ENCODE results near the gene SCUBE2. TPM values are rescaled to one million over a fixed set of nuclear protein-coding genes. Genes with fewer than 3 reads are reported as not detected.

The SCUBE2 gene
- total and polyA plus RNA-seq, 2 donors (not counting 1 experiment from before 2014, with no cell fraction given): not detected

GRCh38 chr11:9008661-9009060 is 82.7 kb downstream of the SCUBE2 start:
- Histone ChIP-seq H3K27ac (ENCODE audit: low read length in 2 of 2) (no peak overlapping the region), H2AFZ (ENCODE audit: insufficient read depth, low read depth, low read length, poor library complexity, severe bottlenecking) (no peak overlapping the region), H4K20me1 (ENCODE audit: control insufficient read depth, insufficient read depth, low read length, poor library complexity, severe bottlenecking) (no peaks in the 10 kb centered on the region), H3K27me3 (replicated peaks in 1 of 4; ENCODE audit: control extremely low read depth in 1 of 4, control insufficient read depth in 3 of 4, insufficient read depth in 4 of 4, low read length in 3 of 4) (peaks cover 0 to 28% (median 14%) of the 10 kb centered on the region in 4 experiments), H3K36me3 (replicated peaks in 1 of 2; ENCODE audit: control extremely low read depth in 1 of 2, control insufficient read depth in 1 of 2, extremely low read depth in 1 of 2, insufficient read depth in 2 of 2, low read length in 1 of 2) (no peaks in the 10 kb centered on the region), H3K4me2 (replicated peaks; ENCODE audit: low read depth, low read length, poor library complexity, severe bottlenecking) (no peak overlapping the region), H3K4me1 (ENCODE audit: control insufficient read depth in 2 of 2, insufficient read depth in 2 of 2, low read length in 2 of 2) (peaks cover 7 to 9% of the 10 kb centered on the region in 2 donors), H3K79me2 (ENCODE audit: control insufficient read depth, insufficient read depth, low read length) (no peaks in the 10 kb centered on the region), H3K4me3 (ENCODE audit: control extremely low read depth in 1 of 5, extremely low read depth in 1 of 5, insufficient read depth in 1 of 5, low read depth in 2 of 5, low read length in 4 of 5) (no peak overlapping the region), H3K9ac (ENCODE audit: low read length) (no peak overlapping the region), H3K9me3 (ENCODE audit: control extremely low read depth in 1 of 3, control insufficient read depth in 2 of 3, insufficient read depth in 1 of 3, low read length in 2 of 3) (peaks cover 2 to 7% (median 3%) of the 10 kb centered on the region in 3 donors)
- Mint-ChIP-seq H3K9me3 (ENCODE audit: insufficient read depth) (peaks cover 2% of the 10 kb centered on the region), H3K27me3 (peaks cover 31% of the 10 kb centered on the region), H3K27ac (no peak overlapping the region), H3K4me1 (peaks cover 6% of the 10 kb centered on the region), H3K4me3 (no peak overlapping the region)
- DNase-seq (no peak), ATAC-seq (ENCODE audit: low read depth) (no peak)
- TF ChIP-seq, protein P1, sequence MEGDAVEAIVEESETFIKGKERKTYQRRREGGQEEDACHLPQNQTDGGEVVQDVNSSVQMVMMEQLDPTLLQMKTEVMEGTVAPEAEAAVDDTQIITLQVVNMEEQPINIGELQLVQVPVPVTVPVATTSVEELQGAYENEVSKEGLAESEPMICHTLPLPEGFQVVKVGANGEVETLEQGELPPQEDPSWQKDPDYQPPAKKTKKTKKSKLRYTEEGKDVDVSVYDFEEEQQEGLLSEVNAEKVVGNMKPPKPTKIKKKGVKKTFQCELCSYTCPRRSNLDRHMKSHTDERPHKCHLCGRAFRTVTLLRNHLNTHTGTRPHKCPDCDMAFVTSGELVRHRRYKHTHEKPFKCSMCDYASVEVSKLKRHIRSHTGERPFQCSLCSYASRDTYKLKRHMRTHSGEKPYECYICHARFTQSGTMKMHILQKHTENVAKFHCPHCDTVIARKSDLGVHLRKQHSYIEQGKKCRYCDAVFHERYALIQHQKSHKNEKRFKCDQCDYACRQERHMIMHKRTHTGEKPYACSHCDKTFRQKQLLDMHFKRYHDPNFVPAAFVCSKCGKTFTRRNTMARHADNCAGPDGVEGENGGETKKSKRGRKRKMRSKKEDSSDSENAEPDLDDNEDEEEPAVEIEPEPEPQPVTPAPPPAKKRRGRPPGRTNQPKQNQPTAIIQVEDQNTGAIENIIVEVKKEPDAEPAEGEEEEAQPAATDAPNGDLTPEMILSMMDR (IDR thresholded peaks at IDR 0.05): no peak
- TF ChIP-seq EZH2 (IDR thresholded peaks at IDR 0.05; ENCODE audit: borderline replicate concordance, insufficient read depth, low read depth, low read length, poor library complexity, severe bottlenecking): no peak
- intact Hi-C loops (cut with micrococcal nuclease): no loop called here
- CTCF ChIA-PET: no interaction called here
- POLR2A ChIA-PET: no interaction called here
- WGBS (ENCODE audit: insufficient coverage): no CpG with 5 or more reads among the region's 1 CpG

GRCh38 chr11:9008011-9008550 is 83.3 kb downstream of the SCUBE2 start:
- Histone ChIP-seq H3K4me1 (ENCODE audit: control insufficient read depth in 2 of 2, insufficient read depth in 2 of 2, low read length in 2 of 2) (peaks cover 13 to 15% of the 10 kb centered on the region in 2 donors), H3K4me2 (replicated peaks; ENCODE audit: low read depth, low read length, poor library complexity, severe bottlenecking) (no peak overlapping the region), H3K9me3 (ENCODE audit: control extremely low read depth in 1 of 3, control insufficient read depth in 2 of 3, insufficient read depth in 1 of 3, low read length in 2 of 3) (peaks cover 2 to 12% (median 3%) of the 10 kb centered on the region in 3 donors), H3K4me3 (ENCODE audit: control extremely low read depth in 1 of 5, extremely low read depth in 1 of 5, insufficient read depth in 1 of 5, low read depth in 2 of 5, low read length in 4 of 5) (no peak overlapping the region), H3K27me3 (replicated peaks in 1 of 4; ENCODE audit: control extremely low read depth in 1 of 4, control insufficient read depth in 3 of 4, insufficient read depth in 4 of 4, low read length in 3 of 4) (peaks cover under 1 to 31% (median 15%) of the 10 kb centered on the region in 4 experiments), H3K36me3 (replicated peaks in 1 of 2; ENCODE audit: control extremely low read depth in 1 of 2, control insufficient read depth in 1 of 2, extremely low read depth in 1 of 2, insufficient read depth in 2 of 2, low read length in 1 of 2) (no peaks in the 10 kb centered on the region), H3K9ac (ENCODE audit: low read length) (no peak overlapping the region), H3K27ac (ENCODE audit: low read length in 2 of 2) (no peak overlapping the region), H4K20me1 (ENCODE audit: control insufficient read depth, insufficient read depth, low read length, poor library complexity, severe bottlenecking) (no peaks in the 10 kb centered on the region), H2AFZ (ENCODE audit: insufficient read depth, low read depth, low read length, poor library complexity, severe bottlenecking) (no peak overlapping the region), H3K79me2 (ENCODE audit: control insufficient read depth, insufficient read depth, low read length) (no peaks in the 10 kb centered on the region)
- DNase-seq (no peak), ATAC-seq (ENCODE audit: low read depth) (no peak)
- intact Hi-C loops (cut with micrococcal nuclease): no loop called here
- H3K4me1 Mint-ChIP-seq: peaks cover 9% of the 10 kb centered on the region
- TF ChIP-seq, protein P1 (IDR thresholded peaks at IDR 0.05): no peak
- no peak for TF ChIP-seq EZH2 (IDR thresholded peaks at IDR 0.05; ENCODE audit: borderline replicate concordance, insufficient read depth, low read depth, low read length, poor library complexity, severe bottlenecking)
- no peak overlapping the region for H3K27ac Mint-ChIP-seq
- ChIA-PET CTCF (interaction anchor here (3.7 kb wide), 1 partner anchor 8 kb away, joined by 17 read pairs; no protein-coding TSS in a partner anchor), POLR2A (no interaction called here)
- H3K4me3 Mint-ChIP-seq: no peak overlapping the region
- WGBS (ENCODE audit: insufficient coverage): 84% methylated on average over 3 of the region's 3 CpGs
- H3K9me3 Mint-ChIP-seq (ENCODE audit: insufficient read depth): peaks cover 2% of the 10 kb centered on the region
- H3K27me3 Mint-ChIP-seq: peaks cover 28% of the 10 kb centered on the region
